ENCODE data around the gene UXS1. TPM values are rescaled to one million over a fixed set of nuclear protein-coding genes. Genes with fewer than 3 reads are reported as not detected.

Gene UXS1
- total RNA-seq, 4 donors from 2014 or later: 31.0 to 42.4 (median 36.8) TPM

GRCh38 chr2:106063181-106063580 is 130.9 kb downstream of the UXS1 start:
- TF ChIP-seq EP300 (IDR thresholded peaks at IDR 0.05): no peak
- no peak for TF ChIP-seq POLR2AphosphoS5 (IDR thresholded peaks at IDR 0.05)
- no peak for TF ChIP-seq CTCF (IDR thresholded peaks at IDR 0.05)
- TF ChIP-seq POLR2A (IDR thresholded peaks at IDR 0.05; ENCODE audit: low read depth): no peak
- intact Hi-C loops (cut with DNase I): loop anchor here (10.0 kb wide), 1 partner anchor 318 kb away; the partner anchor contains the start of gene NCK2
- Histone ChIP-seq H3K27me3 (peaks cover 0 to 10% (median 0%) of the 10 kb centered on the region in 4 donors), H3K4me3 (no peak overlapping the region), H3K27ac (replicated peaks in 1 of 4) (no peak overlapping the region), H3K4me1 (peaks cover 11 to 25% (median 21%) of the 10 kb centered on the region in 4 donors), H3K9me3 (no peaks in the 10 kb centered on the region), H3K36me3 (no peaks in the 10 kb centered on the region)
- 74% methylated on average over 5 of the region's 5 CpGs for WGBS
- no peak for DNase-seq (ENCODE audit: extremely low spot score)

- H3K4me1 ChIP-seq: peaks cover 11 to 25% (median 21%) of the 10 kb centered on the region in 4 donors
- H3K4me3 ChIP-seq: no peak overlapping the region
- TF ChIP-seq CTCF (IDR thresholded peaks at IDR 0.05) (no peak), POLR2A (IDR thresholded peaks at IDR 0.05; ENCODE audit: low read depth) (no peak), EP300 (IDR thresholded peaks at IDR 0.05) (no peak), POLR2AphosphoS5 (IDR thresholded peaks at IDR 0.05) (no peak)
- H3K9me3 ChIP-seq: no peaks in the 10 kb centered on the region
- intact Hi-C loops (cut with DNase I): loop anchor here (10.0 kb wide), 1 partner anchor 318 kb away; the partner anchor contains the start of gene NCK2
- DNase-seq (ENCODE audit: extremely low spot score): peak; percentile 78
- H3K27me3 ChIP-seq: peaks cover 0 to 10% (median 0%) of the 10 kb centered on the region in 4 donors
- H3K36me3 ChIP-seq: no peaks in the 10 kb centered on the region
- 78% methylated on average over 5 of the region's 5 CpGs for WGBS
- no peak overlapping the region for H3K27ac ChIP-seq (replicated peaks in 1 of 4)
Measured at GRCh38 chr2:106062627-106063026, 131.5 kb downstream of the UXS1 start.

- Histone ChIP-seq H3K27ac (replicated peaks in 1 of 4) (no peak overlapping the region), H3K4me3 (no peak overlapping the region), H3K36me3 (no peaks in the 10 kb centered on the region), H3K27me3 (peaks cover 0 to 10% (median 0%) of the 10 kb centered on the region in 4 donors), H3K9me3 (no peaks in the 10 kb centered on the region), H3K4me1 (peaks cover 11 to 20% (median 19%) of the 10 kb centered on the region in 4 donors)
- intact Hi-C loops (cut with DNase I): loop anchor here (10.0 kb wide), 1 partner anchor 317 kb away; the partner anchor contains the start of gene NCK2
- TF ChIP-seq POLR2AphosphoS5 (IDR thresholded peaks at IDR 0.05) (no peak), CTCF (IDR thresholded peaks at IDR 0.05) (no peak), EP300 (IDR thresholded peaks at IDR 0.05) (no peak), POLR2A (IDR thresholded peaks at IDR 0.05; ENCODE audit: low read depth) (no peak)
- peak; percentile 82 for DNase-seq (ENCODE audit: extremely low spot score)
- WGBS: 89% methylated on average over 9 of the region's 9 CpGs
Measured at GRCh38 chr2:106061611-106062349, 132.3 kb downstream of the UXS1 start.

- H3K4me1 ChIP-seq: no peaks in the 10 kb centered on the region
- TF ChIP-seq EP300 (IDR thresholded peaks at IDR 0.05): no peak
- TF ChIP-seq POLR2A (IDR thresholded peaks at IDR 0.05; ENCODE audit: low read depth): no peak
- no peak for TF ChIP-seq CTCF (IDR thresholded peaks at IDR 0.05)
- TF ChIP-seq POLR2AphosphoS5 (IDR thresholded peaks at IDR 0.05): no peak
- no peaks in the 10 kb centered on the region for H3K36me3 ChIP-seq
- no peak overlapping the region for H3K27ac ChIP-seq (replicated peaks in 1 of 4)
- H3K9me3 ChIP-seq: no peaks in the 10 kb centered on the region
- H3K27me3 ChIP-seq: no peaks in the 10 kb centered on the region
- WGBS: 81% methylated on average over 6 of the region's 6 CpGs
- H3K4me3 ChIP-seq: no peak overlapping the region
- no peak for DNase-seq (ENCODE audit: extremely low spot score)
- intact Hi-C loops (cut with DNase I): loop anchor here (10.0 kb wide), 1 partner anchor 315 kb away; the partner anchor contains the start of gene NCK2
Measured at GRCh38 chr2:106059416-106060065, 134.6 kb downstream of the UXS1 start.
